ENCODE results near the gene RC3H1. TPM values are rescaled to one million over a fixed set of nuclear protein-coding genes. Genes with fewer than 3 reads are reported as not detected.

Gene RC3H1
- total RNA-seq, 1 donor: 31.8 TPM

Small RNA genes lying within 50 kb of the gene (small RNA-seq; reads per million reads assigned to genes)
- gene RNA5SP67 (not detected), gene RNA5SP68 (not detected)

Other genes starting within 250 kb of the RC3H1 start
- gene DARS2, start 197.7 kb downstream of the RC3H1 start, total RNA-seq: 15.6 and 17.4 TPM in 2 replicates
- 8.0 and 12.1 TPM in 2 replicates for gene CENPL, start 197.5 kb downstream of the RC3H1 start, total RNA-seq
- gene GAS5, start 154.4 kb downstream of the RC3H1 start, total RNA-seq: 177 and 220 TPM in 2 replicates
- gene ZBTB37, start 154.0 kb downstream of the RC3H1 start, total RNA-seq: 10.3 and 10.5 TPM in 2 replicates
- under 0.01 TPM in 1 of 2 replicates, not detected in the other for gene SERPINC1, start 105.0 kb downstream of the RC3H1 start, total RNA-seq
- 30.0 and 34.5 TPM in 2 replicates for gene RABGAP1L, start 137.2 kb upstream of the RC3H1 start, total RNA-seq

Measured in osteoblast (primary cell).